Panc1 (cell line): ENCODE measurements around the gene EYA3. TPM values are rescaled to one million over a fixed set of nuclear protein-coding genes. Genes with fewer than 3 reads are reported as not detected.

Experiments
- ATAC-seq: fragments of 200-7000 bp; cut with Tn5 transposase; 2 replicates; pipeline ENCODE4 v1.9.1; 2020; ENCODE audit warnings: mild to moderate bottlenecking, moderate library complexity
- BruUV-seq: library from RNA; stranded (reverse); fragments of 400-500 nt; replicated peaks from 2 replicates; lab custom pipeline; 2021; lab: Mats Ljungman, UMichigan
- CTCF ChIA-PET: fragments of 300-600 bp; sonication (Branson Sonifier 250); formaldehyde crosslinking; loops from one replicate; lab custom pipeline; 2022; ENCODE audit warnings: antibody characterized with exemption; lab: Charles Lee
- POLR2A ChIA-PET: fragments of 300-600 bp; sonication (Branson Sonifier 250); formaldehyde crosslinking; loops from one replicate; lab custom pipeline; 2022; ENCODE audit warnings: antibody characterized with exemption; lab: Charles Lee
- DNase-seq: peaks from one replicate; pipeline ENCODE4 v3.0.0-alpha.2; 2010; ENCODE audit warnings: low read depth, low spot score
- H3K27ac ChIP-seq: 2 replicates; pipeline ENCODE4 v1.5.1; 2011; ENCODE audit warnings: mild to moderate bottlenecking, low read length, inconsistent platforms
- H3K27me3 ChIP-seq: fragments of 200-500 bp; sonication (Bioruptor generic); 2 replicates; pipeline ENCODE4 v1.6.0; 2014; ENCODE audit warnings: low read length, inconsistent platforms; ENCODE audit not compliant: control insufficient read depth, insufficient read depth
- H3K36me3 ChIP-seq: fragments of 200-500 bp; sonication (Bioruptor generic); 2 replicates; pipeline ENCODE4 v1.5.1; 2014; ENCODE audit warnings: inconsistent platforms, mild to moderate bottlenecking, low read length, moderate library complexity; ENCODE audit not compliant: control insufficient read depth, insufficient read depth
- H3K4me1 ChIP-seq: 2 replicates; pipeline ENCODE4 v1.5.1; 2011; ENCODE audit warnings: inconsistent platforms, mild to moderate bottlenecking, low read length, moderate library complexity; ENCODE audit not compliant: control insufficient read depth, insufficient read depth
- H3K4me3 ChIP-seq, 2 experiments: 2 replicates each; pipeline ENCODE4 v1.5.1; 2011 to 2012; ENCODE audit warnings: low read depth in 2 of 2, low read length in 2 of 2, mild to moderate bottlenecking in 2 of 2, inconsistent platforms in 1 of 2, moderate library complexity in 1 of 2
- H3K9me3 ChIP-seq: fragments of 200-500 bp; sonication (Bioruptor generic); 2 replicates; pipeline ENCODE4 v1.5.1; 2014; ENCODE audit warnings: low read depth, mild to moderate bottlenecking, inconsistent platforms, low read length, moderate library complexity; ENCODE audit not compliant: control insufficient read depth, insufficient read depth
- CTCF ChIP-seq: fragments of 450-650 bp; IDR thresholded peaks from 2 replicates; pipeline ENCODE4 v1.5.1; 2017; ENCODE audit warnings: mild to moderate bottlenecking
- POLR2AphosphoS5 ChIP-seq: IDR thresholded peaks from 2 replicates; pipeline ENCODE4 v1.6.1; 2012; ENCODE audit warnings: mild to moderate bottlenecking, low read depth, low read length, moderate library complexity
- REST ChIP-seq, 2 experiments: IDR thresholded peaks; 2 replicates each; pipeline ENCODE4 v1.6.1; 2011 to 2012; ENCODE audit warnings: low read depth in 2 of 2, control low read depth in 1 of 2, low read length in 1 of 2, mild to moderate bottlenecking in 1 of 2, moderate library complexity in 1 of 2; ENCODE audit not compliant: insufficient read depth in 1 of 2
- SIN3A ChIP-seq: IDR thresholded peaks from 2 replicates; pipeline ENCODE4 v1.6.1; 2012; ENCODE audit warnings: low read depth, mild to moderate bottlenecking, low read length, moderate library complexity, borderline replicate concordance; ENCODE audit not compliant: insufficient read depth
- TCF7L2 ChIP-seq: IDR thresholded peaks from 2 replicates; pipeline ENCODE4 v1.6.1; 2011; ENCODE audit warnings: mild to moderate bottlenecking, low read depth, low read length, inconsistent platforms
- in situ Hi-C: cut with HindIII; loops from 2 replicates; pipeline ENCODE4 v1.10.0; 2016; ENCODE audit warnings: low sequenced_read_pairs, low pct_unique_long_range_greater_than_20kb
- intact Hi-C: fragments of 100-400 bp; cut with micrococcal nuclease; formaldehyde crosslinking; loops from one replicate; pipeline ENCODE4 v1.10.0; 2022; ENCODE audit not compliant: unreplicated experiment
- total RNA-seq: library from RNA; stranded (reverse); gene quantifications from one replicate; pipeline ENCODE4 v1.2.1, GENCODE V29; 2021; ENCODE audit not compliant: unreplicated experiment

EYA3 gene
- total RNA-seq, 1 experiment from 2014 or later: 17.5 TPM

GRCh38 chr1:28031173-28031572 lies 57.2 kb downstream of the EYA3 start:
- H3K4me3 ChIP-seq: no peak overlapping the region
- ATAC-seq (no peak), DNase-seq (no peak)
- ChIA-PET CTCF (no interaction called here), POLR2A (no interaction called here)
- intact Hi-C loops (no loop called here), in situ Hi-C loops (no loop called here)
- H3K27ac ChIP-seq: no peak overlapping the region
- H3K36me3 ChIP-seq: no peaks in the 10 kb centered on the region; the same call in none of the 2 replicates
- no peak for TF ChIP-seq CTCF
- TF ChIP-seq POLR2AphosphoS5: no peak
- no peak for TF ChIP-seq TCF7L2
- no peak for TF ChIP-seq REST (IDR thresholded peaks at IDR 0.05; ENCODE audit: insufficient read depth in 1 of 2, low read depth in 2 of 2, low read length in 1 of 2)
- TF ChIP-seq SIN3A: no peak
- BruUV-seq: no TSS peak
- no peaks in the 10 kb centered on the region for H3K27me3 ChIP-seq
- H3K9me3 ChIP-seq: no peaks in the 10 kb centered on the region
- no peaks in the 10 kb centered on the region for H3K4me1 ChIP-seq

- H3K27ac ChIP-seq: no peak overlapping the region
- BruUV-seq: no TSS peak
- CTCF ChIA-PET: no interaction called here
- H3K9me3 ChIP-seq: no peaks in the 10 kb centered on the region
- no peak overlapping the region for H3K4me3 ChIP-seq
- POLR2A ChIA-PET: interaction anchor here (0.6 kb wide), 2 partner anchors 22 to 614 kb away, joined by 3 read pairs; partner anchors contain the start of gene TAF12
- DNase-seq: no peak
- no peaks in the 10 kb centered on the region for H3K27me3 ChIP-seq
- H3K4me1 ChIP-seq: no peaks in the 10 kb centered on the region
- in situ Hi-C loops: no loop called here
- TF ChIP-seq REST (IDR thresholded peaks at IDR 0.05; ENCODE audit: insufficient read depth in 1 of 2, low read depth in 2 of 2, low read length in 1 of 2) (no peak), POLR2AphosphoS5 (no peak), TCF7L2 (no peak), SIN3A (no peak), CTCF (no peak)
- intact Hi-C loops: no loop called here
- ATAC-seq: no peak
- H3K36me3 ChIP-seq: no peaks in the 10 kb centered on the region; the same call in none of the 2 replicates
Observed at GRCh38 chr1:28028873-28029654, 59.3 kb downstream of the EYA3 start.
